ENCODE measurements around the gene POLR1A.
A peak's percentile ranks its signal among the peaks of the same experiment; 100 is the strongest.

POLR1A gene

GRCh38 chr2:86097114-86097896 is 8.4 kb downstream of the POLR1A start:
- DNase-seq (ENCODE audit: low spot score): no peak

GRCh38 chr2:86094229-86094628 is 11.5 kb downstream of the POLR1A start:
- DNase-seq (ENCODE audit: low spot score): no peak

GRCh38 chr2:86087936-86088850 is 17.5 kb downstream of the POLR1A start:
- no peak for DNase-seq (ENCODE audit: low spot score)

GRCh38 chr2:86082756-86083155 is 22.9 kb downstream of the POLR1A start:
- no peak for DNase-seq (ENCODE audit: low spot score)

- DNase-seq (ENCODE audit: low spot score): no peak
These were observed 24.0 kb downstream of the POLR1A start for GRCh38 chr2:86081724-86082123.

- DNase-seq (ENCODE audit: low spot score): peak; percentile 86
These were observed 25.4 kb downstream of the POLR1A start for GRCh38 chr2:86079981-86080911.

GRCh38 chr2:86078774-86079545 is 26.7 kb downstream of the POLR1A start:
- peak; percentile 90 for DNase-seq (ENCODE audit: low spot score)

- DNase-seq (ENCODE audit: low spot score): no peak
These were observed 29.8 kb downstream of the POLR1A start for GRCh38 chr2:86075886-86076285.

GRCh38 chr2:86074811-86075210 is 30.9 kb downstream of the POLR1A start:
- DNase-seq (ENCODE audit: low spot score): no peak

GRCh38 chr2:86074256-86074655 is 31.4 kb downstream of the POLR1A start:
- DNase-seq (ENCODE audit: low spot score): no peak

- DNase-seq (ENCODE audit: low spot score): no peak
These were observed 32.5 kb downstream of the POLR1A start for GRCh38 chr2:86073225-86073624.

GRCh38 chr2:86072271-86072858 is 33.3 kb downstream of the POLR1A start:
- DNase-seq (ENCODE audit: low spot score): peak; percentile 65

- no peak for DNase-seq (ENCODE audit: low spot score)
These were observed 34.8 kb downstream of the POLR1A start for GRCh38 chr2:86070868-86071267.

GRCh38 chr2:86069783-86070339 is 35.8 kb downstream of the POLR1A start:
- DNase-seq (ENCODE audit: low spot score): no peak

GRCh38 chr2:86069091-86069685 is 36.5 kb downstream of the POLR1A start:
- no peak for DNase-seq (ENCODE audit: low spot score)

GRCh38 chr2:86068648-86069047 is 37.0 kb downstream of the POLR1A start:
- DNase-seq (ENCODE audit: low spot score): no peak

- DNase-seq (ENCODE audit: low spot score): no peak
These were observed 37.5 kb downstream of the POLR1A start for GRCh38 chr2:86068136-86068588.

- DNase-seq (ENCODE audit: low spot score): no peak
These were observed 38.8 kb downstream of the POLR1A start for GRCh38 chr2:86066915-86067314.

- DNase-seq (ENCODE audit: low spot score): no peak
These were observed 39.6 kb downstream of the POLR1A start for GRCh38 chr2:86066007-86066578.

GRCh38 chr2:86065512-86065911 is 40.2 kb downstream of the POLR1A start:
- DNase-seq (ENCODE audit: low spot score): peak; percentile 22
